NCI-H526 (cell line): ENCODE measurements around the gene EIF3K.
A peak's percentile ranks its signal among the peaks of the same experiment; 100 is the strongest.
"Not testable (repeated sequence)": the region's sequence is repeated elsewhere in the genome, so short reads cannot be mapped to it uniquely, and the experiment has no call there.

Experiments
- DNase-seq, 2 experiments: peaks; one replicate each; lab custom pipeline; 2025; lab: John Stamatoyannopoulos, UW

EIF3K gene

GRCh38 chr19:38617764-38618589 lies 1.0 kb upstream of the EIF3K start, which contains the start of gene MAP4K1:
Gene MAP4K1, minus strand, starts transcription at chr19:38617953. Its CDS starts 58 bp downstream, at chr19:38617895.
- DNase-seq = peak; percentile 97 to 98

GRCh38 chr19:38619361-38620174 lies 580 bp downstream of the EIF3K start:
- no peak for DNase-seq

DNA sequence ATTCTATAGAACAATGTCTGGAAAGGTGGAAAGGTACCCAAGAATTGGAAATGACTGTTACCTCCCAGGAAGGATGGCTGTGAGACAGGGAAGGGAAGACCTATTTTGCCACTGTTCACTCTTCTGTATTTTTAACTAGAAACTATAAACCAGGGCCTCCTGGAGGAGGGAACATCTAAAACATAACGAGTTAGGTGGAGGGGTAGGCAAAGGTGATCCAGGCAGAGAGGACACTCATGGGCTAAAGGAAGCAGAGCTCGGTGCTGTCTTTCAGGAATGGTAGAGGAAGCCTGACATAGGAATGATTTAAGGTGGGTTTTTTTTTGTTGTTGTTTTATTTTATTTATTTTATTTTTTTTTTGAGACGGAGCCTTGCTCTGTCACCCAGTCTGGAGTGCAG lies 5.8 kb downstream of the EIF3K start:
- DNase-seq = no peak

- no peak for DNase-seq
Measured at GRCh38 chr19:38626401-38626800, 7.4 kb downstream of the EIF3K start.

- no peak for DNase-seq
Measured at GRCh38 chr19:38629568-38629967, 10.6 kb downstream of the EIF3K start.

GRCh38 chr19:38631301-38631700 lies 12.3 kb downstream of the EIF3K start:
- DNase-seq = not testable (repeated sequence)

- not testable (repeated sequence) for DNase-seq
Measured at GRCh38 chr19:38631811-38632475, 13.0 kb downstream of the EIF3K start.

GRCh38 chr19:38632476-38633213 lies 13.7 kb downstream of the EIF3K start:
- no peak for DNase-seq

DNA sequence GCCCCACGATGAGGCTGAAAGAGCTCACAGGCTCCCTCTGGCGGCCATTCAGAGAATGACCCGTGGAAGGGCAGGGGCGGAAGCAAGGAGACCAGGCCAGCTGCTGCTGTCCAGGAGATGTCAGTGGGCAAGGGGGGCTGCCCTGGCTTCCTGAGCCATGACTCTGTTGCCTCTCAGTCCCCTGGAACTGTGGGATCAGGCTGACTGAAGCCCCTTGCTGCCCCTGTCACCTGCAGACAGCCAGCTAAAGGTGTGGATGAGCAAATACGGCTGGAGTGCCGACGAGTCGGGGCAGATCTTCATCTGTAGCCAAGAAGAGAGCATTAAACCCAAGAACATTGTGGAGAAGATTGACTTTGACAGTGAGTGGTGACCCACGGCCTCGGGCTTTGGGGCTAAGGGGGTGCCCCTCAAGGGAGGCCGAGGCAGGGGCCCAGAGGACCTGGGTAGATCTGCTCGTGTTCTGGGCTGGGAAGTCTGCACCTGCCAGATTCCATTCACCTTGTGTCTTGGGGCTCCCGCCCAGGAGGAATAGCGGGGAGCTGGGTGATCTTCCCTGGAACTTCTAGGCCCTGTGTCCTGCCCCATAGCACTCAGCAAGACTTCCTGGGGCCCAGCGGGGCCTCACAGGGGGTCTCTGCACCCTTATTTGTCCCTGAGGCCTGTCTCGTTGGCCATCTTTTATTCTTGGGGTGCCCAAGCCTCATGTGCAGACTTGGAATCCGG lies 15.9 kb downstream of the EIF3K start:
- peak; percentile 18 to 73 for DNase-seq

DNA sequence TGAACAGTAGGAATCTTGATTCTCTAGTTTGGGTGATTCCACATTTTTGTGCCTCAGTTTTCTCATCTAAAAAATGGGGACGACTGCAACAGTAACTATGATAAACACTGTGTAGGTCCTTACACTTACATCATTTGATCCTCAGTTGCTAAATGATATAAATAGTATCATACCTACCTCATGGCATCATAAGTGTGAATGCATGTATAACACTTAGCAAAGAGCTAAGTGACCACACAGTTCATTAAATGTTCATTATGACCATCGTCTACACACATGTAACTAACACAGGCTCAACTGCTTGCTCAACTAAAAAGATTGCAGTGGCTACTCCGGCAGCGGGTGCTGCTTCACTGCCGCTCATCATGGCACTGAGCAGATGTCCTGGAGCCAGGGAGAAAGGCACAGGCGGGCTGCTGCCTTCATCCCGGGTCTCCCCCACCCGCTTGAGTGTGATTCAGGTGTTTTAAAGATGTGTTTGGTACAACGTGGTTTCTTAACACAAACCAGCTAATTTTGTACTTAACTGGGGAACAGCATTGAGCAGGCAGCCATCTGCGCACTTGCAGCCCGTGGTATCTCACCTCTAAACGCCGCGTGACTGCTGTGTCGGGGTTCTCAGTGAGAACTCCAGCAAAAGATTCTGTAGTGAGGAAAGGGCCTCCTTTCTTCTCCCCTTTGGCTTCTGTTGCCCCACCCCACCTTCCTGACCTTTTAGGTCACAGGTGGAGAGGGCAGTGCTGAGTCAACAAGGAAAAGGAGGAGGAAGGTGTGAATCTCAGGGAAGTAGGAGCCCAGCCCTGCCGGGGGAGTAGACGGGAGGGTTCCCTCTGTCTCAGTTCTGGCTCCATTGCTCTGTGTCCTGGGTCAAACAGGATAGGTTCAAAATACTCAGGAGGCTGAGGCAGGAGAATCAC lies 16.8 kb downstream of the EIF3K start:
- DNase-seq = no peak

DNA sequence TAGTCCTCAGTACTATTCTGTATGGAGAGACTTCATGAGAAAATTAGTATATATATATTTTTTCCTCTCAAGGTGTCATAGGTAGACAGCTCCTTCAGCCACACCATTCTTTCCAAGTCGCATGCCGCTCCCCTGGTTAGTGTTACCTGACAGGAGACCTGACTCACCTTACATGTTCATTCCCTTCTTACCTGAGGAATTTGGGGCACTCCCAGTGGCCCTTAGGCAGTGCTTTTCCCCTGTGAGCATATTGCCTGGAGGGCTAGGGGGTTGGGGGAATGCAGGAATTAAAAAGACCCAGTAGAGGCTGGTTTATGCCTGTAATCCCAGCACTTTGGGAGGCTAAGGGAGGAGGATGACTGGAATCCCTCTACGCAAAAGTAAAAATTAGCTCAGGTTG lies 19.5 kb downstream of the EIF3K start:
- DNase-seq = no peak

DNA sequence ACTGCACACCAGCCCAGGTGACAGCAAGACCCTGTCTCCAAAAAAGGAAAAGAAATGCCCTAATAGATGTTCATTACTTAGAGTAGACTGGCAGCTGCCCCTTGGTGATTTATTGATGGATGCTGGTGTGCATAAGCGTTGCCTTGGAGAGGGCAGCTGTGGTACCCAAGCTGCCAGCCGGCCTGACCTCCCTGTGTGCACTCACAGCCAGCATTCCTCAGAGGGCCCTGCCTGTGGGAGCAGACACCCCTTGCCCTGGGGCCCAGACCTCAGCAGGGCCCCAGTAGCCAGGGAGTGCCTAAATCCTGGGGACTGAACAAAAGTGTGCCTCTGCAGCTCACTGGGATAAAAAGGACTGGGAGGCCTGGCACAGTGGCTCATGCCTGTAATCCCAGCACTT lies 20.7 kb downstream of the EIF3K start:
- DNase-seq = no peak

- no peak for DNase-seq
Measured at GRCh38 chr19:38640368-38640767, 21.4 kb downstream of the EIF3K start.

DNA sequence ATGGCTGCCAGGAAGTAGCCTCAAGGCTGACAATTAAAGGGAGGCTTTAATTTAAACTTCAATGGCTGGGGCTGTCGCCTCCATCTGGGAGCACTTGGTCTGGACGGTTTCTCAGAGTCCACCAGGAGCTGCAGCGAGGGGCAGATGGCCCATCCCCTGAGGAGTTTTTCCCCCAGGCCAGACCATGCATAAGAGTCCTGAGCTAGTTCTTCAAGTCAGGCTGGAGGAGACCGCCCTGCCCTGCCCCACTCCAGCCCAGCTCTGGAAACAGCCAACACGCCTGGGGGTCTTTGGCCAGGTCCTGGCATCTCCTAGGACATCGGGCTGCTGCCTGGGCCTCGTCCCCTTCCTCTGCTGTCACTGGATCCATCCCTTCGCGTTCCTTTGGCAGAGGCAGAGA lies 23.2 kb downstream of the EIF3K start:
- no peak for DNase-seq

GRCh38 chr19:38644719-38645118 lies 25.7 kb downstream of the EIF3K start:
- no peak for DNase-seq

DNA sequence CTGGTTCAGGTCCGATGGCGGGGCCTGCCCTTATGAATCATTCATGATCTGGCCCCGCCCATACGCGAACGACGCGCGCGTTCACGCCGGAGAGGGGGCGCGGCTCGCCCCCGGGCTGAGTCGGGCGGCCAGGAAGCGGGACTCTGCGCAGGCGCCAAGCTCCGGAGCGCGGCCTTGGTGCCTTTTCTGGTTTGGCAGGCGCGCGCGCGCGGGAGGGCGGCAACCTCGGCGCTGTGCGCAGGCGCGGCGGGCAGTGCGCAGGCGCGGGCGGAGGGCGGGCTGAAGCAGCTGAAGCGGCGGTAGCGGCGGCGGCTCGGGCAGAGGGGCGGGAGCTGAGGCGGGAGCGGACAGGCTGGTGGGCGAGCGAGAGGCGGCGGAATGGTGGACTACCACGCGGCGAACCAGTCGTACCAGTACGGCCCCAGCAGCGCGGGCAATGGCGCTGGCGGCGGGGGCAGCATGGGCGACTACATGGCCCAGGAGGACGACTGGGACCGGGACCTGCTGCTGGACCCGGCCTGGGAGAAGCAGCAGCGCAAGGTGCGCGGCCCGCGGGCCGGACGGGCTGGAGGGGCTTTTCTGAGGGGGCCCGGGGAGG lies 28.5 kb downstream of the EIF3K start, which contains the start of gene ACTN4:
ACTN4 (plus strand) TSS at position 282 of the 598 bp plus-strand sequence; CDS start at position 379, 97 bp downstream.
- peak; percentile 85 to 99 for DNase-seq

DNA sequence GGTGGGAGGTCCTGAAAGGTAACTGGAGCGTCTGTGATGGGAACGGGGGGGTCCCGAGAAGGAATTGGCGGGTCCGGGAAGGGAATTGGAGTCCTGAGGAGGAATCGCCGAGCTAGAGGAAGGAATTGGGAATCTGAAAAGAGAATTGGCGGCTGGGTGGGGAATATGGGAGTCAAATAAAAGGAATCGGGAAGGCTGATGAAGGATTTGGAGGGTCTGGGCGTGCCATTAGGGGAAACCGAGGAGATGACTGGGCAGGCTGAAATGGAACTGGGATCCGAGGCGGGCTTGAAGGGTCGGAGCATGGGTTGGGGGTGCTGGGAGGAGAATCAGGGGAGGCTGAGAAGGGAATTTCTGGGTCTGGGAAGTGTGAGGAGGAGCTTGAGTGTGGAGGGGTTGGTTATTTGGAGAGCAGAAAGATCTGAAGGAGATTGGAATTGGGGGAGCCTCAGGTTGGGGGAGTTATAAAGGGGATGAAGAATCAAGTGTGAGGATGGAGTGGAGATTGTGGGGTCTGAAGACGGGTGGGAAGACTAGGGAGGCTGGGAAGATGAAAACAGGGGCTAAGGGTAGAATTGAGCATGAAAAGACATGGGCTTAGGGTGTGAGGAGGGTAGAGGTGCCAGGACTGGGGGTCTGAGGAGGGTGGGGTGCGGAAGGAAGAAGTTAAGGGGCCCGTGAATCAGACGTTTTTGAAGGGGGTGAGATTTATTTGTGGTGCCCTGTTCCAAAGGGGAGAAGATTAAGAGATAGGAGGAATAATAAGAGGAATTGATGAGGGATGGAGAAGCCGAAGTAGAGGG lies 29.2 kb downstream of the EIF3K start:
- DNase-seq = peak in 1 of 2 experiments; percentile 58

GRCh38 chr19:38648769-38649304 lies 29.8 kb downstream of the EIF3K start:
- peak in 1 of 2 experiments; percentile 27 for DNase-seq
